Gastrocnemius medialis (tissue), 4 donors: ENCODE results near the gene KLHL29. TPM values are rescaled to one million over a fixed set of nuclear protein-coding genes. Genes with fewer than 3 reads are reported as not detected.

Experiments used
- ATAC-seq, 2 donors: fragments of 150-250 bp; one replicate each; pipeline ENCODE4 v1.9.1; 2016
- DNase-seq, 2 donors: peaks; one replicate each; pipeline ENCODE4 v3.0.0-alpha.2; 2019
- H3K27ac ChIP-seq, 4 donors: fragments of 200-600 bp; sonication (generic); 1 replicate in 1 of 4; 2 replicates in 3 of 4; pipeline ENCODE4 v1.5.1; 2016 to 2018; ENCODE audit warnings: mild to moderate bottlenecking in 2 of 4, moderate library complexity in 1 of 4
- H3K27me3 ChIP-seq, 3 donors: fragments of 200-600 bp; sonication (generic) in 2 of 3; 1 replicate in 1 of 3; 2 replicates in 2 of 3; pipeline versions ENCODE4 v1.5.1 to v1.6.0; 2016 to 2019; ENCODE audit warnings: mild to moderate bottlenecking in 1 of 3, moderate library complexity in 1 of 3
- H3K36me3 ChIP-seq, 2 donors: fragments of 200-600 bp; sonication (generic) in 1 of 2; one replicate each; pipeline ENCODE4 v1.5.1; 2017 to 2018
- H3K4me1 ChIP-seq, 2 donors: fragments of 200-600 bp; sonication (generic) in 1 of 2; one replicate each; pipeline ENCODE4 v1.5.1; 2016 to 2017; ENCODE audit warnings: mild to moderate bottlenecking in 2 of 2
- H3K4me3 ChIP-seq, 4 donors: fragments of 200-600 bp; sonication (generic) in 3 of 4; 1 replicate in 1 of 4; 2 replicates in 3 of 4; pipeline ENCODE4 v1.5.1; 2016 to 2019; ENCODE audit warnings: mild to moderate bottlenecking in 2 of 4
- H3K9me3 ChIP-seq, 3 donors: fragments of 200-600 bp; sonication (generic) in 2 of 3; 1 replicate in 1 of 3; 2 replicates in 2 of 3; pipeline ENCODE4 v1.5.1; 2016 to 2019
- POLR2A ChIP-seq, 2 donors: fragments of 450-650 bp; IDR thresholded peaks; one replicate each; pipeline ENCODE4 v1.6.1; 2017; ENCODE audit warnings: antibody characterized with exemption in 2 of 2, mild to moderate bottlenecking in 2 of 2, moderate library complexity in 2 of 2
- in situ Hi-C, 4 donors: fragments of 200-750 bp; cut with MboI; loops; one replicate each; pipeline versions ENCODE4 v1.15.0 to v1.8.0; 2017; ENCODE audit warnings: low sequenced_read_pairs in 4 of 4
- intact Hi-C: fragments of 100-400 bp; cut with DNase I; formaldehyde crosslinking; loops from one replicate; pipeline ENCODE4 v1.15.1; 2023; ENCODE audit warnings: low total_unique reads
- total RNA-seq, 4 donors: library from RNA; depleted of rRNA; stranded (reverse); fragments of >200 nt; gene quantifications; one replicate each; pipeline versions ENCODE4 v1.1.0 to v1.2.3, GENCODE V29; 2016
- TF ChIP-seq, protein P1 (sequence below), 5 experiments: fragments of 450-650 bp in 3 of 5; fragments of 200-600 bp in 2 of 5; sonication (generic) in 2 of 5; IDR thresholded peaks in 4 of 5; conservative IDR thresholded peaks in 1 of 5; 1 replicate in 4 of 5; 2 replicates in 1 of 5; pipeline ENCODE4 v1.5.1; 2016 to 2019; ENCODE audit warnings: antibody characterized with exemption in 5 of 5, mild to moderate bottlenecking in 3 of 5, moderate library complexity in 3 of 5

KLHL29 gene
- total RNA-seq, 4 donors from 2014 or later = 4.3 to 24.9 (median 8.7) TPM

GRCh38 chr2:23574919-23575654, 190.1 kb downstream of the KLHL29 start:
- H3K27ac ChIP-seq = no peak overlapping the region
- in situ Hi-C loops = no loop called here

GRCh38 chr2:23578964-23579671, 194.1 kb downstream of the KLHL29 start:
- H3K27ac ChIP-seq = no peak overlapping the region
- H3K4me3 ChIP-seq = no peak overlapping the region
- H3K4me1 ChIP-seq = peaks cover 6 to 8% of the 10 kb centered on the region in 2 donors
- no peaks in the 10 kb centered on the region for H3K27me3 ChIP-seq
- intact Hi-C loops (no loop called here), in situ Hi-C loops (no loop called here)
- no peak for TF ChIP-seq POLR2A (IDR thresholded peaks at IDR 0.05)
- TF ChIP-seq, protein P1, sequence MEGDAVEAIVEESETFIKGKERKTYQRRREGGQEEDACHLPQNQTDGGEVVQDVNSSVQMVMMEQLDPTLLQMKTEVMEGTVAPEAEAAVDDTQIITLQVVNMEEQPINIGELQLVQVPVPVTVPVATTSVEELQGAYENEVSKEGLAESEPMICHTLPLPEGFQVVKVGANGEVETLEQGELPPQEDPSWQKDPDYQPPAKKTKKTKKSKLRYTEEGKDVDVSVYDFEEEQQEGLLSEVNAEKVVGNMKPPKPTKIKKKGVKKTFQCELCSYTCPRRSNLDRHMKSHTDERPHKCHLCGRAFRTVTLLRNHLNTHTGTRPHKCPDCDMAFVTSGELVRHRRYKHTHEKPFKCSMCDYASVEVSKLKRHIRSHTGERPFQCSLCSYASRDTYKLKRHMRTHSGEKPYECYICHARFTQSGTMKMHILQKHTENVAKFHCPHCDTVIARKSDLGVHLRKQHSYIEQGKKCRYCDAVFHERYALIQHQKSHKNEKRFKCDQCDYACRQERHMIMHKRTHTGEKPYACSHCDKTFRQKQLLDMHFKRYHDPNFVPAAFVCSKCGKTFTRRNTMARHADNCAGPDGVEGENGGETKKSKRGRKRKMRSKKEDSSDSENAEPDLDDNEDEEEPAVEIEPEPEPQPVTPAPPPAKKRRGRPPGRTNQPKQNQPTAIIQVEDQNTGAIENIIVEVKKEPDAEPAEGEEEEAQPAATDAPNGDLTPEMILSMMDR (IDR thresholded peaks at IDR 0.05 in 4 of 5, conservative IDR thresholded peaks at IDR 0.05 in 1 of 5) = no peak
- DNase-seq (no peak), ATAC-seq (no peak)
- H3K9me3 ChIP-seq = no peaks in the 10 kb centered on the region
- H3K36me3 ChIP-seq = no peaks in the 10 kb centered on the region

More at GRCh38 chr2:23574919-23575654, 190.1 kb downstream of the KLHL29 start:
- TF ChIP-seq, protein P1 (IDR thresholded peaks at IDR 0.05 in 4 of 5, conservative IDR thresholded peaks at IDR 0.05 in 1 of 5) = no peak
- no peak for TF ChIP-seq POLR2A (IDR thresholded peaks at IDR 0.05)
- ATAC-seq = no peak
- H3K4me3 ChIP-seq = no peak overlapping the region
- no peaks in the 10 kb centered on the region for H3K27me3 ChIP-seq
- H3K4me1 ChIP-seq = peaks cover 0 to 3% of the 10 kb centered on the region in 2 donors
- intact Hi-C loops = no loop called here
- H3K36me3 ChIP-seq = no peaks in the 10 kb centered on the region
- DNase-seq = no peak
- H3K9me3 ChIP-seq = no peaks in the 10 kb centered on the region

DNA sequence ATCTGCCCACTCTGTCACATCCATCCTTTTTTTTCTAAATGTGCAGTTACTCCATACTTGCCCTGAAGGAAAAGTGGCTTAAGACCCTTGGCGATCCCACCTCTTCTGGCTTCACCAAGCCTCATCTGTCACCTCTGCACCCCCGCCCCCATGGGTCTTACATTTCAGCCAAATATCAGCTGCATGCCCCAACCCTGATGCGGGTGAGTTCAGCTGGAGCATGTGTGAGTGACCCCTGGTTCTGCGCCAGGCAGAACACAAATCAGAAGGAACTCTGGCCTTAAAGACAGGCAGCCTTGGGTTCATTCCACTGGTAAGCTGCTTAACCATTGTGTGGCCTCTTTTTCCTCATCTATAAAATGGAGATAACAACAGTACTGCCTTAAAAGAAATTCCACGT, 194.7 kb downstream of the KLHL29 start:
- ATAC-seq (no peak), DNase-seq (no peak)
- no peak overlapping the region for H3K27ac ChIP-seq
- no peaks in the 10 kb centered on the region for H3K27me3 ChIP-seq
- H3K36me3 ChIP-seq = no peaks in the 10 kb centered on the region
- intact Hi-C loops (no loop called here), in situ Hi-C loops (no loop called here)
- H3K9me3 ChIP-seq = no peaks in the 10 kb centered on the region
- TF ChIP-seq POLR2A (IDR thresholded peaks at IDR 0.05) = no peak
- TF ChIP-seq, protein P1 (IDR thresholded peaks at IDR 0.05 in 4 of 5, conservative IDR thresholded peaks at IDR 0.05 in 1 of 5) = no peak
- H3K4me1 ChIP-seq = peaks cover 8 to 11% of the 10 kb centered on the region in 2 donors
- H3K4me3 ChIP-seq = no peak overlapping the region

DNA sequence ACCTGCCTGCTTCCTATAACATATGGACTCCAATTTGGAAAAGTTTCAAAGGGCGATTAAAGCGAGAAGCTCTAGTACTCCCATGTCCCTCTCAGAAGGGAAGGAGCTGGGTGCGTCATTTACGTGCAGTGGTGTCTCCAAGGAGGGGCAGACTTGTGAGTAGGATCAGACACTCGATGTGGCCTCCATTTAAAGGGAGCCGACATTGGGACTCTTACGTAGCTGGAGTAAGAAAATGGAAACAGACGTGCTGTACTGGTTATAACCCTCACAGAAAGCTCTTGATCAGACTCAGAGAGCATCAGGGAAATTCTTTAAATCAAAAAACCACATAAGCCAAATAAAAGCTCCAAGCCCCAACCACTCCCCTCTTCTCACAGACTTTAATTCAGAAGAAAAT, 198.5 kb downstream of the KLHL29 start:
- Histone ChIP-seq H3K27ac (peak overlapping the region; percentile 73 to 93 (median 86)), H3K36me3 (no peaks in the 10 kb centered on the region), H3K9me3 (no peaks in the 10 kb centered on the region), H3K27me3 (no peaks in the 10 kb centered on the region), H3K4me3 (no peak overlapping the region), H3K4me1 (peaks cover 10 to 41% of the 10 kb centered on the region in 2 donors)
- intact Hi-C loops (no loop called here), in situ Hi-C loops (no loop called here)
- TF ChIP-seq, protein P1 (IDR thresholded peaks at IDR 0.05 in 4 of 5, conservative IDR thresholded peaks at IDR 0.05 in 1 of 5) = no peak
- no peak for TF ChIP-seq POLR2A (IDR thresholded peaks at IDR 0.05)
- DNase-seq (no peak), ATAC-seq (no peak)
